Measurements from ENCODE around the gene DEDD2. TPM values are rescaled to one million over a fixed set of nuclear protein-coding genes. Genes with fewer than 3 reads are reported as not detected.

The DEDD2 gene
- total RNA-seq, 1 experiment from 2014 or later: 32.7 TPM

DNA sequence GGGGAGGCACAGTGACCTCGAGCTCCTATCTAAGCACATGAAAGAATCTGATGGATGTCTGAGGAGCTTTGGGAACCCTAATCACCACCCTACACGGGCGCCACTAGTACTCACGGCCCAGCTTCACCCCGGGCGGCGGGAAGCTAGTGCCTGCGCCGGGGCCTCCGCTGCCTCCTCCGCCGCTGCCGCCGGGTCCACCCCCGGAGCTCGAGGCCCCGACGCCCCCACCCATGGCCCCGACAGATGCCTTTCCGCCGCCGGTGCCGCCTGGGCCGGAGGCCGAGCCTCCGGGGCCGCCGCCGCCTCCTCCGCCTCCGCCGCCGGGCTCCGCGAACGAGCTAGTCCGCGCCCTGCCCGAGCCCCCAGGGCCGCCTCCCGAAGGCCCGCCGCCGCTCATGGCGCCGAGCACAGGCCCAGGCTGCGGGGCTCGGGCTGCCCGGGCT is 24.6 kb upstream of the DEDD2 start:
- Histone ChIP-seq H3K9me2 (ENCODE audit: insufficient read depth) (no peaks in the 10 kb centered on the region), H3K27ac (ENCODE audit: low read depth, low read length) (peak overlapping the region; percentile 78), H3K9ac (ENCODE audit: low read length) (peak overlapping the region; percentile 79), H4K20me1 (ENCODE audit: insufficient read depth) (no peaks in the 10 kb centered on the region; the same call in 1 of the 2 replicates), H3K4me1 (ENCODE audit: control insufficient read depth in 1 of 2, insufficient read depth in 2 of 2, low read length in 2 of 2) (peaks cover 13 to 37% of the 10 kb centered on the region in 2 experiments), H3K4me2 (ENCODE audit: low read length) (peak overlapping the region; percentile 86), H3K9me3 (ENCODE audit: control insufficient read depth in 1 of 2, insufficient read depth in 1 of 2, low read depth in 1 of 2, low read length in 2 of 2) (no peaks in the 10 kb centered on the region), H3K36me3 (ENCODE audit: control insufficient read depth in 1 of 2, insufficient read depth in 2 of 2, low read length in 2 of 2) (peaks cover 4 to 11% of the 10 kb centered on the region in 2 experiments; a peak in 1 of 4 replicates), H3K79me2 (ENCODE audit: insufficient read depth, low read length) (peaks cover 45% of the 10 kb centered on the region), H3K4me3 (replicated peaks in 1 of 2; ENCODE audit: low read depth in 1 of 2, low read length in 2 of 2) (peak overlapping the region; percentile 69 to 93), H2AFZ (ENCODE audit: low read depth, low read length, poor library complexity, severe bottlenecking) (no peak overlapping the region), H3K27me3 (ENCODE audit: insufficient read depth, low read length) (no peaks in the 10 kb centered on the region)
- intact Hi-C loops (cut with micrococcal nuclease): loop anchor here (2.0 to 5.0 kb wide), 2 partner anchors 39 to 155 kb away; no protein-coding TSS in a partner anchor
- BruUV-seq (replicated peaks): no TSS peak
- ATAC-seq (no peak), DNase-seq (ENCODE audit: low read depth, low spot score) (no peak)
- TF ChIP-seq SP1 (IDR thresholded peaks at IDR 0.05; ENCODE audit: low read depth) (no peak), ZFX (IDR thresholded peaks at IDR 0.05) (peak; percentile 100)
- RAD21 ChIA-PET (ENCODE audit: low non-redundant PET in 1 of 2, low total read pairs in 2 of 2, uncharacterized antibody in 2 of 2, unreplicated experiment in 2 of 2): interaction anchor here in 1 of 2 experiments (1.4 to 1.5 kb wide), 2 partner anchors 38 to 39 kb away, joined by 4 to 5 read pairs; no protein-coding TSS in a partner anchor
- CTCF ChIA-PET: interaction anchor here (1.4 to 2.1 kb wide), 4 partner anchors 38 to 133 kb away, joined by 4 to 17 read pairs (median 8); partner anchors contain the start of gene POU2F2
- POLR2A ChIA-PET: interaction anchor here (1.0 to 1.8 kb wide), 6 partner anchors 11 to 128 kb away, joined by 5 to 11 read pairs (median 7); partner anchors contain the start of gene ZNF526

GRCh38 chr19:42241279-42241678 is 23.8 kb upstream of the DEDD2 start:
- Histone ChIP-seq H4K20me1 (ENCODE audit: insufficient read depth) (no peaks in the 10 kb centered on the region), H3K9me3 (ENCODE audit: control insufficient read depth in 1 of 2, insufficient read depth in 1 of 2, low read depth in 1 of 2, low read length in 2 of 2) (no peaks in the 10 kb centered on the region), H3K9me2 (ENCODE audit: insufficient read depth) (no peaks in the 10 kb centered on the region), H3K4me1 (ENCODE audit: control insufficient read depth in 1 of 2, insufficient read depth in 2 of 2, low read length in 2 of 2) (peaks cover 8 to 28% of the 10 kb centered on the region in 2 experiments), H3K4me2 (ENCODE audit: low read length) (peak overlapping the region; percentile 86), H3K9ac (ENCODE audit: low read length) (peak overlapping the region; percentile 79), H3K27ac (ENCODE audit: low read depth, low read length) (peak overlapping the region; percentile 78), H3K36me3 (ENCODE audit: control insufficient read depth in 1 of 2, insufficient read depth in 2 of 2, low read length in 2 of 2) (peaks cover 8 to 17% of the 10 kb centered on the region in 2 experiments; a peak in 3 of 4 replicates), H3K79me2 (ENCODE audit: insufficient read depth, low read length) (peaks cover 45% of the 10 kb centered on the region), H2AFZ (ENCODE audit: low read depth, low read length, poor library complexity, severe bottlenecking) (no peak overlapping the region), H3K27me3 (ENCODE audit: insufficient read depth, low read length) (no peaks in the 10 kb centered on the region), H3K4me3 (replicated peaks in 1 of 2; ENCODE audit: low read depth in 1 of 2, low read length in 2 of 2) (peak overlapping the region; percentile 69 to 93)
- BruUV-seq (replicated peaks): no TSS peak
- ATAC-seq: no peak
- intact Hi-C loops (cut with micrococcal nuclease): loop anchor here (5.0 kb wide), 1 partner anchor 156 kb away; no protein-coding TSS in a partner anchor
- RAD21 ChIA-PET (ENCODE audit: low non-redundant PET in 1 of 2, low total read pairs in 2 of 2, uncharacterized antibody in 2 of 2, unreplicated experiment in 2 of 2): no interaction called here
- CTCF ChIA-PET: no interaction called here
- DNase-seq (ENCODE audit: low read depth, low spot score): no peak
- POLR2A ChIA-PET: no interaction called here
- no peak for TF ChIP-seq YY1 (IDR thresholded peaks at IDR 0.05; ENCODE audit: extremely low read depth, insufficient replicate concordance, low read depth, low read length)
- TF ChIP-seq EZH2 (IDR thresholded peaks at IDR 0.05): no peak
- no peak for TF ChIP-seq SP1 (IDR thresholded peaks at IDR 0.05; ENCODE audit: low read depth)
- no peak for TF ChIP-seq POLR2A (IDR thresholded peaks at IDR 0.05; ENCODE audit: borderline replicate concordance, extremely low read depth, insufficient read depth, insufficient read length)
- no peak for TF ChIP-seq CBX3 (IDR thresholded peaks at IDR 0.05; ENCODE audit: low read depth)
- TF ChIP-seq EZH2phosphoT487 (IDR thresholded peaks at IDR 0.05; ENCODE audit: borderline replicate concordance): no peak
- TF ChIP-seq ELF1 (IDR thresholded peaks at IDR 0.05; ENCODE audit: borderline replicate concordance, low read depth): no peak
- no peak for TF ChIP-seq ZNF274 (IDR thresholded peaks at IDR 0.05; ENCODE audit: low read depth, low read length)
- TF ChIP-seq SRF (IDR thresholded peaks at IDR 0.05; ENCODE audit: low read depth): no peak
- no peak for TF ChIP-seq CEBPB (IDR thresholded peaks at IDR 0.05; ENCODE audit: low read depth)
